K562 (cell line): ENCODE measurements around the gene LHB. TPM values are rescaled to one million over a fixed set of nuclear protein-coding genes. Genes with fewer than 3 reads are reported as not detected.
"Not testable (repeated sequence)": the region's sequence is repeated elsewhere in the genome, so short reads cannot be mapped to it uniquely, and the experiment has no call there.

Source experiments
- ATAC-seq: fragments of 200-7000 bp; cut with Tn5 transposase; 3 replicates; pipeline ENCODE4 v1.9.1; 2020; ENCODE audit warnings: moderate library complexity
- BruUV-seq: library from RNA; stranded (reverse); fragments of 400-500 nt; replicated peaks from 2 replicates; lab custom pipeline; 2021; lab: Mats Ljungman, UMichigan
- CTCF ChIA-PET: fragments of 300-600 bp; formaldehyde crosslinking; extraction: SDS; loops from one replicate; lab custom pipeline; 2021; ENCODE audit warnings: low intra/inter-chr PET ratio; lab: Yijun Ruan, JAX
- POLR2A ChIA-PET: fragments of 300-600, 350-650 bp; sonication (Branson Sonifier 250); formaldehyde crosslinking; extraction: SDS; loops from one replicate; lab custom pipeline; 2021; ENCODE audit warnings: antibody characterized with exemption, inconsistent platforms; lab: Yijun Ruan, JAX
- DNase-seq, 4 experiments: peaks; one replicate each; pipeline versions ENCODE4 v3.0.0 to v3.0.0-alpha.2; 2011 to 2018; ENCODE audit warnings: low spot score in 3 of 4, mixed read lengths in 3 of 4; ENCODE audit errors: extremely low read depth in 1 of 4
- FAIRE-seq: peaks from 2 replicates; lab custom pipeline; 2011; peaks lifted over from hg19 to GRCh38; lab: Jason Lieb, UNC
- H2AFZ ChIP-seq: 2 replicates; pipeline ENCODE4 v1.6.0; 2011; ENCODE audit warnings: low read depth, low read length, control low read depth, inconsistent platforms
- H3K27ac ChIP-seq: fragments of 200-600 bp; 3 replicates; pipeline ENCODE4 v1.8.0; 2011; ENCODE audit warnings: low read depth, mild to moderate bottlenecking, control low read depth, inconsistent platforms, low read length, moderate library complexity, mixed read lengths; ENCODE audit errors: extremely low read depth
- H3K27me3 ChIP-seq, 2 experiments: fragments of 300-600 bp in 1 of 2; 2 replicates in 1 of 2; 3 replicates in 1 of 2; pipeline versions ENCODE4 v1.6.0 to v1.8.0; 2011; ENCODE audit warnings: inconsistent platforms in 2 of 2, low read length in 2 of 2, mild to moderate bottlenecking in 1 of 2, mixed read lengths in 1 of 2, moderate library complexity in 1 of 2; ENCODE audit not compliant: control insufficient read depth in 2 of 2, insufficient read depth in 2 of 2
- H3K36me3 ChIP-seq: fragments of 300-600 bp; 3 replicates; pipeline ENCODE4 v1.8.0; 2011; ENCODE audit warnings: mild to moderate bottlenecking, low read length, inconsistent platforms; ENCODE audit not compliant: control insufficient read depth, insufficient read depth
- H3K4me1 ChIP-seq, 2 experiments: fragments of 200-600 bp in 1 of 2; replicated peaks in 1 of 2; 2 replicates in 1 of 2; 3 replicates in 1 of 2; pipeline versions ENCODE4 v1.5.1 to v1.8.0; 2011; ENCODE audit warnings: inconsistent platforms in 2 of 2, low read length in 2 of 2, mild to moderate bottlenecking in 1 of 2, mixed read lengths in 1 of 2, moderate library complexity in 1 of 2; ENCODE audit not compliant: control insufficient read depth in 2 of 2, insufficient read depth in 2 of 2
- H3K4me2 ChIP-seq: 2 replicates; pipeline ENCODE4 v1.6.1; 2011; ENCODE audit warnings: low read length, control low read depth, inconsistent platforms, mixed read lengths; ENCODE audit not compliant: insufficient read depth
- H3K4me3 ChIP-seq: fragments of 200-600 bp; sonication (generic), shearing (Covaris generic); 2 replicates; pipeline ENCODE4 v1.5.1; 2016; ENCODE audit warnings: control low read depth, inconsistent platforms
- H3K79me2 ChIP-seq: fragments of 200-600 bp; 3 replicates; pipeline ENCODE4 v1.8.0; 2011; ENCODE audit warnings: low read length, inconsistent platforms; ENCODE audit not compliant: control insufficient read depth, insufficient read depth
- H3K9ac ChIP-seq, 2 experiments: 2 replicates each; pipeline versions ENCODE4 v1.6.0 to v1.6.1; 2011; ENCODE audit warnings: low read depth in 2 of 2, low read length in 2 of 2, control low read depth in 1 of 2, inconsistent platforms in 1 of 2, mild to moderate bottlenecking in 1 of 2, mixed read lengths in 1 of 2; ENCODE audit not compliant: insufficient read depth in 1 of 2
- H3K9me1 ChIP-seq: one replicate; pipeline ENCODE4 v1.6.0; 2011; ENCODE audit warnings: inconsistent platforms, mild to moderate bottlenecking, low read length, moderate library complexity; ENCODE audit not compliant: control insufficient read depth, insufficient read depth
- H3K9me3 ChIP-seq: replicated peaks from 2 replicates; pipeline ENCODE4 v1.5.1; 2011; ENCODE audit warnings: low read depth, low read length, inconsistent platforms; ENCODE audit not compliant: control insufficient read depth, insufficient read depth
- H4K20me1 ChIP-seq: replicated peaks from 2 replicates; pipeline ENCODE4 v1.6.1; 2011; ENCODE audit warnings: low read length, inconsistent platforms, mixed read lengths; ENCODE audit not compliant: control insufficient read depth, insufficient read depth
- WGBS: fragments of 100-300 bp; shearing (Covaris generic); methylation state at CpG from one replicate; pipeline ENCODE4 v1.1.6; 2016; ENCODE audit warnings: low coverage, mixed read lengths; ENCODE audit not compliant: insufficient coverage; ENCODE audit errors: missing lambda C conversion rate; 5-methylcytosine and 5-hydroxymethylcytosine counted together
- in situ Hi-C: fragments of 300-500 bp; cut with MboI; formaldehyde crosslinking; loops from 4 replicates; pipeline ENCODE4 v1.15.0; 2018; ENCODE audit warnings: inconsistent platforms, mixed read lengths
- intact Hi-C: fragments of 100-400 bp; cut with micrococcal nuclease; formaldehyde crosslinking; loops from 2 replicates; pipeline ENCODE4 v1.14.2; 2022
- polyA plus RNA-seq, 8 experiments: library from polyadenylated mRNA; depleted of rRNA in 4 of 8; stranded (reverse) in 5 of 8; unstranded in 3 of 8; fragments of >200 nt; fragmentation: Nextera tagmentation in 2 of 8; fragmentation: Illumina TruSeq in 1 of 8; extraction: Ambion mirVana in 2 of 8; extraction: Trizol in 1 of 8; gene quantifications; 2 replicates each; pipeline versions ENCODE4 v1.2.1 to v1.2.3, GENCODE V29; 2011 to 2014; ENCODE audit warnings: inconsistent platforms in 1 of 8, missing spikeins in 1 of 8
- total RNA-seq, 7 experiments: library from RNA; depleted of rRNA in 6 of 7; stranded (reverse); fragments of >200 nt in 6 of 7; fragmentation: Illumina TruSeq in 2 of 7; extraction: Trizol in 2 of 7; gene quantifications; 2 replicates each; pipeline versions ENCODE4 v1.2.1 to v1.2.3, GENCODE V29; 2011 to 2021; ENCODE audit warnings: low replicate concordance in 1 of 7

Gene LHB
- total and polyA plus RNA-seq, 9 of the 15 experiments (the other 6 are each of a cell fraction or from before 2014, with no cell fraction given), result 0.54 TPM; not detected in 8

DNA sequence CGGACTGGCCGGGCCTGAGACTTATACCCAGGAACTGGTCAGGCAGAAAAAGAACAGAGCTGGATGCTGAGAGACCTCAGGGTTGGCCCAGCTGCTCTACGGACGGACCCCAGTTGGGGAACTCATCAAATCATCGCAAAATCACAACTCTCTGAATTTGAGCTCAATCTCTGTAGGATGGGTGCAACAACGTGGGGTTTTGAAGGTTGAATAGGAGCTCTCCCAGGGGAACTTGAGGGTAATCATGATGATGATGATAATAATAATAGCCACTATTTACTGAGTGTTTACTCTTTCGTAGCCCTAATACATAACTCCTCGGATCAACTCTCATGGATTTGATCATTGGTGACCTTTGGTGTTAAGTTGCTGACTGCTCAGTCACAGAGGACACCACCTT is 13.4 kb upstream of the LHB start:
- H3K4me3 ChIP-seq, H3K4me2 ChIP-seq, H3K36me3 ChIP-seq, H3K9me3 ChIP-seq, H3K27ac ChIP-seq, H3K4me1 ChIP-seq, H3K27me3 ChIP-seq, CTCF ChIA-PET, H2AFZ ChIP-seq, DNase-seq, H4K20me1 ChIP-seq, intact Hi-C loops, in situ Hi-C loops, BruUV-seq, H3K79me2 ChIP-seq, H3K9ac ChIP-seq, FAIRE-seq, ATAC-seq, H3K9me1 ChIP-seq, POLR2A ChIA-PET: not testable (repeated sequence)
- 30% methylated on average over 4 of the region's 8 CpGs for WGBS

DNA sequence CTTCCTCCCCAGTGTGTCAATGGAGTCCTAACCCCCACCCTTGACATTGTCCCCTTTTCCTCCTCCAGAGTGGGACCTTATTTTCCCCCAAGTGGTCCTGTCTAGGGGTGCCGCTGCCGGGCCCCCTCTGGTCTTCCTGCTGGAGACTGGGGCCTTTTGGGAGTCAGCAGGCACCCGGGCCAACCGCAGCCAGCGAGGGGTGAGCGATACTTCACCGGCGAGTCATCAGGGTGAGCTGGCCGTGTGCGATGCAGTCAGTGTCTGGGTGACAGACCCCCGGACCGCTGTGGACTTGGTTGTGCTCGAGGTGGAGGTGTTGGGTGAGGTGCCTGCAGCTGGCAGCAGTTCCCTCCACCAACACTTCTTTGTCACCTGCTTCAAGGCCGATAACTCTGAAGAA is 12.9 kb upstream of the LHB start:
- H3K9ac ChIP-seq, H3K4me1 ChIP-seq, H3K79me2 ChIP-seq, H3K9me1 ChIP-seq, H4K20me1 ChIP-seq, POLR2A ChIA-PET, H3K4me2 ChIP-seq, H3K36me3 ChIP-seq, ATAC-seq, CTCF ChIA-PET, H2AFZ ChIP-seq, H3K9me3 ChIP-seq, BruUV-seq, H3K4me3 ChIP-seq, in situ Hi-C loops, H3K27ac ChIP-seq, FAIRE-seq, H3K27me3 ChIP-seq, intact Hi-C loops, DNase-seq: not testable (repeated sequence)
- WGBS, result 48% methylated on average over 7 of the region's 14 CpGs

DNA sequence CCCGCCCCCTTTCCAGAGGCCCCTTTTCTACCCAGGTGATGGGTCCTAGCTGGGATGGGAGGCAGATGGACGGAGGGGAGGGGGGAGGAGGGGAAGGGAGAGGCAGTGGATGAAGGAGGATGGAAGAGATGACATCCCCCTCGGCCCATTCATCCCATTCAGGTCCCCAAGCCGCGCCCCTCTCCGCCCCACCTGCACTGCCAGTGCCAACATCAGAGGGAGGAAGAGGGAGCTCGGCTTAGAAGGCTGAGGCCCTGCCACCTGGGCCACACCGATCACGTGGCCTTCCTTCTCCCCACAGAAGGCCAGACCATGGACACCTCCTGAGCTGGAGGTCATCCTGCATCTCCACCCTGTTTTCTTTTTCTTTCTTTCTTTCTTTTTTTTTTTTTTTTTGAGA is 11.8 kb upstream of the LHB start:
- CTCF ChIA-PET, BruUV-seq, H3K4me3 ChIP-seq, in situ Hi-C loops, H3K9ac ChIP-seq, H3K9me1 ChIP-seq, DNase-seq, H3K4me1 ChIP-seq, H2AFZ ChIP-seq, H4K20me1 ChIP-seq, intact Hi-C loops, H3K36me3 ChIP-seq, H3K4me2 ChIP-seq, FAIRE-seq, H3K79me2 ChIP-seq, H3K27me3 ChIP-seq, ATAC-seq, H3K9me3 ChIP-seq, H3K27ac ChIP-seq: not testable (repeated sequence)
- POLR2A ChIA-PET, result interaction anchor here (0.6 to 0.8 kb wide), 2 partner anchors 9 to 47 kb away, joined by 3 read pairs; no protein-coding TSS in a partner anchor
- WGBS, result 20% methylated on average over 1 of the region's 9 CpGs

DNA sequence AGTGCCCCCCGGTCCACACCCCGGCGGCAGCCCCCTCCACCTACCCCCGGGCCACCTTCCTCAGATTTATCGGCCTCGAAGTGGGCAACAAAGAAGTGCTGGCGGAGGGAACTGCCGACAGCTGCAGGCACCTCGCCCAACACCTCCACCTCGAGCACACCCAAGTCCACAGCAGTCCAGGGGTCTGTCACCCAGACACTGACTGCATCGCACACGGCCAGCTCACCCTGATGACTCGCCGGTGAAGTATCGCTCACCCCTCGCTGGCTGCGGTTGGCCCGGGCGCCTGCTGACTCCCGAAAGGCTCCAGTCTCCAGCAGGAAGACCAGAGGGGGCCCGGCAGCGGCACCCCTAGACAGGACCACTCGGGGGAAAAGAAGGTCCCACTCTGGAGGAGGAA is 8.7 kb upstream of the LHB start:
- WGBS, result 34% methylated on average over 7 of the region's 23 CpGs
- H3K9ac ChIP-seq, BruUV-seq, H3K27ac ChIP-seq, FAIRE-seq, H3K4me2 ChIP-seq, CTCF ChIA-PET, H3K79me2 ChIP-seq, ATAC-seq, H2AFZ ChIP-seq, H3K9me1 ChIP-seq, H3K36me3 ChIP-seq, intact Hi-C loops, H3K4me3 ChIP-seq, in situ Hi-C loops, H3K9me3 ChIP-seq, DNase-seq, H4K20me1 ChIP-seq, H3K27me3 ChIP-seq, POLR2A ChIA-PET: not testable (repeated sequence)
- H3K4me1 ChIP-seq, result peaks cover 6 to 11% of the 10 kb centered on the region in 2 experiments; a peak in 4 of 5 replicates
